ENCODE measurements around the gene MTCL1.

The MTCL1 gene

DNA sequence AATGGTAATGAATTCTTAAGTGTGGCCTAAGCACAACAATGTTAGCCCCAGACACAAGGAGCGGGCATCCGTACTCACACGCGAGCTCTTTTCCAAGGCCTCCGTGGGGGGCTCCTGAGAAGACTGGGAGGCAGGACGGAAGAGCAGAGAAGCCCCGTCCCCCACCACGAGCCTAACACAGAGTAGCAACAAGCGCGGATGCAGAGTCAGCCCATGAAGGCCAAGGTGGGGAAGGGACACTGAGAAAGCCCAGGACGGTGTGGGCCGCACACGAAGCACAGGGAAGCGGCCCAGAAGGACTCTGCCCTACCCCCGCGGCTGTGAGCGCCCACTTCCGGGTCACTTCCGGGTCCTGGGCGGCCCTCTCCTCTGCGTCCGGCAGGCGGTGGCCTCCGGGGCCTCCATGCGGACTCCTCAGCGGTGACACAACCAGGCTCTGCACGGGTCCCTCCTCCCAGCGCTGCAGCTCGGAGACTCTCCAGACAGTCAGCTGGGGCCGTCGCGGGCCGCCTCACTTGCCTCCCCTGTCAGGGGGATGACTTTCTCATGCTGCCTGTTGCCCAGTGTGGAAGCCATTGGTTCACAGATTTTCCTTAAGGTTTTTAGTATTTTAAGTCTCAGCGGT, 151.5 kb downstream of the MTCL1 start:
- H3K27ac Mint-ChIP-seq = no peak overlapping the region
- H3K9me3 Mint-ChIP-seq (ENCODE audit: low read depth) = no peaks in the 10 kb centered on the region
- H3K4me3 Mint-ChIP-seq = no peak overlapping the region
- no peaks in the 10 kb centered on the region for H3K27me3 Mint-ChIP-seq
- no peaks in the 10 kb centered on the region for H3K36me3 Mint-ChIP-seq
- no peaks in the 10 kb centered on the region for H3K4me1 Mint-ChIP-seq (ENCODE audit: low read depth)

DNA sequence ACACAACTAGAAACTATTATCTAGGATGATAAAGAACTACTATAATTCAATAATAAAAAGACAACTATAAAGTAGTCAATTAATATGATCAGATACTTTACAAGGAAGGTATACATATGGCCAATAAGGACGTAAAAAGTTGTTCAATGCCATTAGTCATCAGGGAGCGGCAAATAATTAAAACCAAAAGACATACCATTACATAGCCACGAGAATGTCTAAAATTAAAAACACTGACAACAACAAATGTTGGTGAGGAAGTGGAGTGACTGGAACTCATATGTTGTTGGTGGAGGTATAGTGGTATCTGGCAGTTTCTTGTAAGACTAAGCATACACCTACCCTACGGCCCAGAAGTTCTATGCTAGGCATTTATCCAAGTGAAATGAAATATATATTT, 152.4 kb downstream of the MTCL1 start:
- Mint-ChIP-seq H3K4me1 (ENCODE audit: low read depth) (no peaks in the 10 kb centered on the region), H3K9me3 (ENCODE audit: low read depth) (no peaks in the 10 kb centered on the region), H3K27me3 (no peaks in the 10 kb centered on the region), H3K27ac (no peak overlapping the region), H3K4me3 (no peak overlapping the region), H3K36me3 (no peaks in the 10 kb centered on the region)

DNA sequence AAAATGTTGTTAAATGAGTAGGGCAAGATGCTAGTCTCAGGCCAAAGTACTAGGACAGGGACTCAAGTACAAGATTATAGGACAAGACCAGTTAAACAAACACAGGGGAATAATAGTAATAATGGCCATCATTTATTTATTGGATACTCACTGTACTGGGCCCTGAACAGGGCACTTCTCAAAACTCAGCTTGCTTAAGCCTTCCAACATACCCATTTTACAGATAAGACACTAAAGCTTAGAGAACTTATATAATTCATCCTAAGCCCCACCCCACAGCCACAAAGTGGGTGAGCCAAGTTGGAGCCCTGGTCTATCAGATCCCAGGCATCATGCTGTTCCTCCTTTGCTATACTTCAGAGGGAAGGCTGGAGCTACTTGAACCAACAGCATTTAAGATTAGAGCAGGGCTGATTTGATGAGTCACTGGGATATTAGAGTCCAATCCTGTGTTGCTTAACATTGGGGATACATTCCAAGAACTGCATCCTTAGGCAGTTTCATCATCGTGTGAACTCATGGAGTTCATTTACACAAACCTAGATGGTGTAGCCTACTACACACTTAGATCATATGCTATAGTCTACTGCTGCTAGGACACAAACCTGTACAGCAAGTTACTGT, 153.6 kb downstream of the MTCL1 start:
- Mint-ChIP-seq H3K9me3 (ENCODE audit: low read depth) (no peaks in the 10 kb centered on the region), H3K27me3 (no peaks in the 10 kb centered on the region), H3K27ac (no peak overlapping the region), H3K36me3 (no peaks in the 10 kb centered on the region), H3K4me3 (no peak overlapping the region), H3K4me1 (ENCODE audit: low read depth) (no peaks in the 10 kb centered on the region)

DNA sequence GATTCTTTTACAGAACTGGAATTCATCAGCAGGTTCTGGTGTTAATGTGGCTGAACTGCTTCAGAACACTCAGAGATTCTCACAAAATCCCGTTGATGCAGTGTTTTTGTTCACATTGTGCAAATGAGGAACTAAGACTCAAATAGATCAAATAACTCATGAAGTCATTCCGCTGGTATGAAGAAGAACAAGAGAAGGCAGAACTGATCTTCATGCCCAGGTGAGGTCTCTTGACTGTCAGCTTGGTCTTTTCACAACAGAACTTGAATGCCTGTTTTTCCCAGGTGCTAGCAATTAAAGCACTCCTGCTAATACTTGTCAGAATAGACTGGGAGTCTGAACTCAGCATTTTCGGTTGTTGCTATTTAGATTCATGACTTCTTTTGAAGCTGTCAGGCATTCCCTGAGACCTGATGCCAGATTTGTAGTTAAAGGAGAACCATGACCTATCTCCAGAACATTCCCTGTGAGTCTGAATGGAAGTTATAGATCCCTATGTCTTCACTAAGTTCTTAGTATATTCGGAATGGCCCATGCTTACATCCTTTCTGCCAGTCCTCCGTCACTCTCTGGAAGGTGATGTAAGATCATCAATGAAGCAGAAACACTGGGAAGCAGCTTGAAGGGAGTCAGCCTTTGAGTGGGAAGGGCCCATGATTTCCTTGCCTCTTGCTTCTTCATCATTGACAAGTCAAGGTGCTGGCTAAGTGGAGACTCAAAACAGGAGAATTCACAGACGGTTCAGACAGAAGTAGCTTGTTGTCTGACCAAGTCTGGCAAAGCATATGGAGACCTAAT, 155.7 kb downstream of the MTCL1 start:
- Mint-ChIP-seq H3K27ac (no peak overlapping the region), H3K9me3 (ENCODE audit: low read depth) (no peaks in the 10 kb centered on the region), H3K27me3 (no peaks in the 10 kb centered on the region), H3K36me3 (no peaks in the 10 kb centered on the region), H3K4me3 (no peak overlapping the region), H3K4me1 (ENCODE audit: low read depth) (no peaks in the 10 kb centered on the region)

DNA sequence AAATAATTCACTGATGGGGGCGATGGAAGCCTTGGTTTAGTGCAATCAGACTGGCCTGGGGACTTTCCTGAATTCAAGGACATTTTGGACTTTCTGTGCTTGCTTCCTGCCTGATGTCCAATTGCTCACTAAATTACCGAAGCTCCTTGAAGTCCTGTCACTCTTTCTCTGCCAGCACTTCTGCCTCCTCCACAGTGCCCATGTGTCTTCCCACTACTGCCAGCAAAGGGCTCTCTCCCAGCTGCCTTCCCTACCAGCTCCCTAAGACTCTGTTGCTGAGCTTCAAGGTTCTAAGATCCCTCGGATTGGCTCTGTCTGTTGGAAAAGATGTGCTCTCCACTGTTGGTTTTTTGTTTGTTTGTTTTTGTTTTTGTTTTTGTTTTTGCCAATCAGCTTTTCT, 158.1 kb downstream of the MTCL1 start:
- H3K27me3 Mint-ChIP-seq = no peaks in the 10 kb centered on the region
- no peak overlapping the region for H3K27ac Mint-ChIP-seq
- no peaks in the 10 kb centered on the region for H3K36me3 Mint-ChIP-seq
- H3K9me3 Mint-ChIP-seq (ENCODE audit: low read depth) = no peaks in the 10 kb centered on the region
- H3K4me1 Mint-ChIP-seq (ENCODE audit: low read depth) = no peaks in the 10 kb centered on the region
- no peak overlapping the region for H3K4me3 Mint-ChIP-seq

DNA sequence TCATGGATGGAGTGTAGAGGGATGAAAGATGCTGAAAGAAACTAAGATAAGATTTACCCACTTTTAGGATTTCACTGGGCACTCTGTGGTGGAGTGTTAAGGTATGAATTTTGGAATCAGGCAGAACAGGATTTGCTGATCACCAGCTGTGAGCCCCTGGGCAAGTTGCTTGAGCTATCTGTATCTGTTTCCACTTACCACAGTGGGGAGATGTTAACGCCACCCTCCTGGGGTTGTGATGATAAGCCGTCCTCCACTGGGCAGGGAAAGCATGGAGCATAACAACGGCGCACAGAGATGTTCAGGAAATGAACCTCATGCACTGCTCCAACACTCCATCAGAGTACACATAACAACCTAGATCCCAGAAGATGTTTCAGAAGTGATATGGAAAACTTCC, 160.6 kb downstream of the MTCL1 start:
- no peaks in the 10 kb centered on the region for H3K4me1 Mint-ChIP-seq (ENCODE audit: low read depth)
- no peaks in the 10 kb centered on the region for H3K9me3 Mint-ChIP-seq (ENCODE audit: low read depth)
- no peak overlapping the region for H3K4me3 Mint-ChIP-seq
- no peaks in the 10 kb centered on the region for H3K36me3 Mint-ChIP-seq
- peaks cover 3% of the 10 kb centered on the region for H3K27me3 Mint-ChIP-seq
- no peak overlapping the region for H3K27ac Mint-ChIP-seq

DNA sequence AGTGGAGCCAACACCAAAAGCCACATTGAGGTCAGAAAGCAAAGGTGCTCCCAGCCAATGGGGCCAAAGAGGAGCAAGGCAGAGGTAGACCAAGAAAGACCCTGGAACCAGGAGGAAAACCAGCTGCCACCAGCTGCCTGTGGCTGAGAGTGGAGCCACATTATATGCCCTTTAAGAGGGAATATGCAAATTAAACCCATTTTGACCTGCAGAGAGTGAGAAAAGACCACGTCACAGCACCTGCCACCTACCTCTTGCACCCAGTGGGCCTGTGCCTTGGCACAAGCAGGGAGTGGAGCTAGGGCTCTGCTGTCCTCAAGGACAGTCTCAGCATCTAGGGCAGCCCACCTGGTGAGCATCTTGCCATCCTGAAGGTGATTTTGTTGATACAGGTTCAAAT, 161.3 kb downstream of the MTCL1 start:
- no peaks in the 10 kb centered on the region for H3K4me1 Mint-ChIP-seq (ENCODE audit: low read depth)
- H3K9me3 Mint-ChIP-seq (ENCODE audit: low read depth) = no peaks in the 10 kb centered on the region
- H3K27me3 Mint-ChIP-seq = peaks cover 3% of the 10 kb centered on the region
- no peak overlapping the region for H3K4me3 Mint-ChIP-seq
- no peak overlapping the region for H3K27ac Mint-ChIP-seq
- no peaks in the 10 kb centered on the region for H3K36me3 Mint-ChIP-seq

DNA sequence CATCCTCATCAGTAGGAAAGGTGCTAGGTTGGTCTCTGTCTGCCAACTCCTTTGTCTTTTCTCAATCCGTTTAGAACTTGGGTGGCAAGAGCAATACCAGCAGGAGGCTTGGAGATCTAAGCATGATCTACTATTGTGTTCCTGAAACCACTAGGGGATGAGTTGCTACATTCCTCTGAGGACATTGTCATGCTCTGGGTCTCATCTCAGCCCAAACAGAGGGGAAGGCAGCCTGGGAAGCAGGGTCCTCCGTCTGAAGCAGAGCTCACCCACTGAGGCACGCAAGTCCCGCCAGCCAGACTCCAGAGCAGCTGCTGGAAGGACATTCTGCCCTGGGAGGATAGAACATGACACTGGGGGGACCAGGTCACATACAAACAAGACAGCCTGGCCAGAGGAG, 162.9 kb downstream of the MTCL1 start:
- peaks cover 3% of the 10 kb centered on the region for H3K27me3 Mint-ChIP-seq
- no peaks in the 10 kb centered on the region for H3K36me3 Mint-ChIP-seq
- H3K4me1 Mint-ChIP-seq (ENCODE audit: low read depth) = no peaks in the 10 kb centered on the region
- H3K4me3 Mint-ChIP-seq = no peak overlapping the region
- no peak overlapping the region for H3K27ac Mint-ChIP-seq
- H3K9me3 Mint-ChIP-seq (ENCODE audit: low read depth) = no peaks in the 10 kb centered on the region

DNA sequence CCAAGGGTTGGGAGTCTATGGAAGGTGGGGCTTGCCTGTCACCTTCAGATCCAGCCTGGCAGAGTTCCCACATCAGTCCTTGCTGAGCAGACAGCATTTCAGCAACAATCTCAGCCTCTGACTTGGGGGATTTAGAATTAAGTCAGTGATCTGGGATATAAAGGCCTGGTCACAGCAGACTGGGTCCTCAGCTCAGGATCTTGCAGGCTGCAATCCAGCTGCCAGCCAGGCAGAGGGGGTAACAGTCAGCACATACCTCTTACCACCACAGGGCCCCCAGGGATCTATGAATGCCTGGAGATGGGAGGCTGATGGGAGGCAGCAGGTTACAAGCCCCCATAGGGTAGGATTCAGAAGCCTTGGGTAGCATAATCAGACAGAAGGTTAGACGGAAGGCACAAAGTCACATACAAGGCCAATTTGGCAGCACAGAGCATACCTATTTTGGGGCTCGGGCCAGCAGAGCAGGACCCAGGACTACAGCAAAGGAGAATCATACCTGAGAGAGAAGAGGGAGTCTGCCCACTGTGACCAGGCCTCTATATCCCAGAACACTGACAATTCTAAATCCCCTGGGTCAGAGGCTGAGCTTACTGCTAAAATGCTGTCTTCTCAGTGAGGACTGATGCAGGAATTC, 163.5 kb downstream of the MTCL1 start:
- no peaks in the 10 kb centered on the region for H3K9me3 Mint-ChIP-seq (ENCODE audit: low read depth)

DNA sequence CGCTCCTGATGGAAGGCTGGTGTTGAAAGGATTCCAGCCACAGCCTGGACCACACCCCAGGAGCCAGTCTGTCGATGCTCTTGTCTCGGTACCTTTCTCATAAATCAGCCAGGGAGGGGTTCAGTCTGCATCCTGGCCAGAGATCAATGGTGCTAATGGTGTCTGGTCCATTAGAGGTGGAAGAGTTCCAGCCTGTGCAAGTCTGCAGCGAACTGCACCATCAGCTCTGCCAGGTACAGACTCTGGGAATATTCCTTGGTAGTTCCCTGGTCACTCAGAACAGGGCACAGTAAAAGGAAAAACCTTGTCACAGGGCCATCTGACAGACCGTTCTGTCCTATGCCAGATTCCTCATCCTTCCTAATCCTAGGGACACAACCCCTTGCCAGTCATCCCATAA, 164.3 kb downstream of the MTCL1 start:
- H3K36me3 Mint-ChIP-seq = no peaks in the 10 kb centered on the region
- H3K4me3 Mint-ChIP-seq = no peak overlapping the region
- no peaks in the 10 kb centered on the region for H3K4me1 Mint-ChIP-seq (ENCODE audit: low read depth)
- H3K27me3 Mint-ChIP-seq = peaks cover 6% of the 10 kb centered on the region
- no peaks in the 10 kb centered on the region for H3K9me3 Mint-ChIP-seq (ENCODE audit: low read depth)
- H3K27ac Mint-ChIP-seq = no peak overlapping the region

More for the DNA sequence above, 163.5 kb downstream of the MTCL1 start:
- Mint-ChIP-seq H3K27me3 (peaks cover 3% of the 10 kb centered on the region), H3K4me1 (ENCODE audit: low read depth) (no peaks in the 10 kb centered on the region), H3K36me3 (no peaks in the 10 kb centered on the region), H3K27ac (no peak overlapping the region), H3K4me3 (no peak overlapping the region)

DNA sequence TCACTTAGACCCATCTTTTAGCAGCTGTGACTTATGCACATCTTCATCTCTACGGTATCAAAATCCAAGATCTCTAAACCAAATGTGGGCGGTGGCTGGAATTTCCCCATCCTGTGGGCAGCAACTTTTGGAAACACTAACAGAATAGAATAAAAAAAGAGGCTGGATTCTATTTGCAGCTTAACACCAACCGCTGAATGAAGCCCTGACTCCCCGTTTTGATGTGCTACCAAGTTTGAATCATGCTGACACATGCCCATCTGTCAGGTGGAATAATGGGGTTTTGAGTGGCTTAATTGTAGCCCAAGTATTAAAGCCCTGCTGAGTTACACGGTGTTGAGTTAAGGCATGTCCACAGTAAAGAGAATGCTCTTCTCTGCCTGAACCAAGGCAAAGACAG, 165.2 kb downstream of the MTCL1 start:
- Mint-ChIP-seq H3K36me3 (no peaks in the 10 kb centered on the region), H3K4me1 (ENCODE audit: low read depth) (no peaks in the 10 kb centered on the region), H3K4me3 (no peak overlapping the region), H3K27ac (no peak overlapping the region), H3K27me3 (peaks cover 6% of the 10 kb centered on the region), H3K9me3 (ENCODE audit: low read depth) (no peaks in the 10 kb centered on the region)

DNA sequence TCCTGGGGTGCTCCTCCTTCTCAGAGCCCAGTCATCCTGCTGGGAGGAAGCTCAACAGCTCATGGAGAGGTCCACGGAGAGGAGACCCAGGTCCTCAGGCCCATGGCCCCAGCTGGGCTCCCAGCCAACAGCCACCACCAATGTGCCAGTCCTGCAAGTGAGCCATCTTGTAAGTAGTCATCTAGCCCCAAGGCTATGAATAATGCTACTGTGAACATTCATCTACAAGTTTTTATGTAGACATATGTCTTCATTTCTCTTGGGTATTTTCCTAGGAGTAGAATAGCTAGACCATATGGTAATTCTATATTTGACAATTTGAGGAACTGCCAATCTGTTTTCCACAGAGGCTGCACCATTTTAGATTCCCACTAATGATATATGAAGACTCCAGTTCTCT, 166.1 kb downstream of the MTCL1 start:
- Mint-ChIP-seq H3K4me1 (ENCODE audit: low read depth) (no peaks in the 10 kb centered on the region), H3K4me3 (no peak overlapping the region), H3K27ac (no peak overlapping the region), H3K36me3 (no peaks in the 10 kb centered on the region), H3K27me3 (peaks cover 6% of the 10 kb centered on the region), H3K9me3 (ENCODE audit: low read depth) (no peaks in the 10 kb centered on the region)

DNA sequence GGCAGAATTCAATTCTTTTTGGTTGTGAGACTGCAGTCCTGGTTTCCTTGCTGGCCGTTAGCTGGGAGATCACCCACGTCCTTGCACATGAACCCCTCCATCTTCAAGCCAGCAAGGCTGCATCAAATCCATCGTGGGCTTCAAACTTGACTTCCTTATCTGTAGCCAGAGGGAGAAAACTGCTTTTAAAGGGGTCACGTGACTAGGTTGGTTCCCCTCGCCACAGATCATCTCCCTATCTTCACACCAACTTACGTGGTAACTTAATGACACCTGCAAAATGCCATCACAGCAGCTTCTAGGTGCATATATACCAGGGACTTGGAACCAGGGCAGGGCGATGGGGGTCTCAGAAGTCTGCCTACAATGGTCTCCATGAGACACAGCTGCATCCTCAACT, 169.5 kb downstream of the MTCL1 start:
- Mint-ChIP-seq H3K4me3 (no peak overlapping the region), H3K27me3 (peaks cover 7% of the 10 kb centered on the region), H3K9me3 (ENCODE audit: low read depth) (no peaks in the 10 kb centered on the region), H3K36me3 (no peaks in the 10 kb centered on the region), H3K4me1 (ENCODE audit: low read depth) (no peaks in the 10 kb centered on the region), H3K27ac (no peak overlapping the region)

DNA sequence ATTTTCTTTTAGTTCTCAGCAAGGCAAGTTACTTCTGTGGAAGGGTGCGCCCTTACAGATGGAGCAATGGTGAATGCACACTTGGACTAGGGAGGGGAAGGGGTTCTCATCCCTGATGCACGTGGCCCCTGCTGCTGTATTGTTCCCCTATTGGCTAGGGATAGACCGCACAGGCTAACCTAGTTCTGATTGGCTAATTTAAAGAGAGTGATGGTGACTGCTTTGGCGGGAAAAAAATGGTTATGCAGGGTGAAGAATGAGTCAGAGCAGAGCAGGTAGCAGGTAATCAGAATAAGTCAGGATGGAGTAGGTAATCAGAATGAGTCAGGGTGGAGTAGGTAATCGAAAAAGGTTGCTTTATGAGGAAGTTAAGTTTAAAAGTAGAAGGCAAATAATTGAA, 171.5 kb downstream of the MTCL1 start:
- Mint-ChIP-seq H3K4me1 (ENCODE audit: low read depth) (no peaks in the 10 kb centered on the region), H3K36me3 (no peaks in the 10 kb centered on the region), H3K27ac (no peak overlapping the region), H3K27me3 (peaks cover 9% of the 10 kb centered on the region), H3K4me3 (no peak overlapping the region), H3K9me3 (ENCODE audit: low read depth) (peaks cover 3% of the 10 kb centered on the region)

DNA sequence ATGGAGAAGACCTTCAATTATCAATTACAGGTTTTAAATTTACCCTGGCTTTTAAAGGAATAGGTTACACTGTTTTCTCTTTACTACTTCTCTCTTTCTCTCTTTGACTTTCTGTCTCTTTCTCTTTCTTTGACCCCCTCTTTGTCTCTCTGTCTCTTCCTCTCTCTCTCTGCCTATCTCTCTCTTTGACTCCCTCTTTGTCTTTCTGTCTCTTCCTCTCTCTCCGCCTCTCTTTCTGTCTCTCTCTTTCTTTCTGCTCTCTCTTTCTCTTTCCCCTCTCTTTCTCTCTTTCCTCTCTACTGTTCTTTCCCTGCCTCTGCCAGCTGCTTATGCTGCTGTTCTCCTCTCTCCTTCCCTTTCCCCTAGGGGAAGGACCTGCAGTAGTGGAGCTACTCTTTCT, 175.7 kb downstream of the MTCL1 start:
- peaks cover 8% of the 10 kb centered on the region for H3K9me3 Mint-ChIP-seq (ENCODE audit: low read depth)
- H3K27ac Mint-ChIP-seq = no peak overlapping the region
- H3K27me3 Mint-ChIP-seq = peaks cover 6% of the 10 kb centered on the region
- H3K4me1 Mint-ChIP-seq (ENCODE audit: low read depth) = no peaks in the 10 kb centered on the region
- no peak overlapping the region for H3K4me3 Mint-ChIP-seq
- H3K36me3 Mint-ChIP-seq = peaks cover 4% of the 10 kb centered on the region

All from activated naive CD8-positive, alpha-beta T cell (primary cell).